ENCODE data around the gene NOTCH2. TPM values are rescaled to one million over a fixed set of nuclear protein-coding genes. Genes with fewer than 3 reads are reported as not detected.
"Not testable (repeated sequence)": the region's sequence is repeated elsewhere in the genome, so short reads cannot be mapped to it uniquely, and the experiment has no call there.

Gene NOTCH2
- total RNA-seq, 1 experiment from 2014 or later, result 61.5 TPM

GRCh38 chr1:119981496-119981895, 88.0 kb downstream of the NOTCH2 start:
- CTCF ChIA-PET, result no interaction called here

DNA sequence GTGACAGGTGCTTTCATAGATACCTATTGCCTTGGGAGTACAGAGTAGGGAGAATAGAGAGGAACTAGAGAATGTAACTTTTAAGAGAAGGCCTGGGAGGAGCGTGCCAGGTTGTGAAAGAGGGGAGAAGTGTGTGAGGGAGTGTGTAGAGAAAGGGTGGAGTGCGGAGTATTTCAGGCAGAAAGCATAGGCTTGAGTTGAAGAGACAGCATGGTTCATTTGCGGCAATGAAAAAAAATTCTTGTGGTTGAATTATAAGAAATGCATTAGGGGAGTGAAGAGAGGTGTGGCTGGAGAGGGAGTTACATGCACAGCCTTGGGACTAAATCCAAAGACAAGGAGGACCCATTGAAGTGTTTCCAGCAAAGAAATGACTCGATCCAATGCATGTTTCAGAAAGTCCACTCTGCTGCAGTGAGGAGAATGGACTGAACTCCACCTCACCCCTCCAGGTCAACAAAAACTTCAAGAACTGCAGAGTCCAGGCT, 91.4 kb downstream of the NOTCH2 start:
- Histone ChIP-seq H3K27me3 (ENCODE audit: low read length) (no peaks in the 10 kb centered on the region), H3K9ac (ENCODE audit: low read length) (no peak overlapping the region), H4K20me1 (ENCODE audit: low read length) (peaks cover 15% of the 10 kb centered on the region; the same call in 1 of the 2 replicates), H3K79me2 (ENCODE audit: low read length) (peaks cover 3% of the 10 kb centered on the region; the same call in 1 of the 2 replicates), H3F3A (ENCODE audit: low read length, unreplicated experiment) (peaks cover 5% of the 10 kb centered on the region), H3K27ac (ENCODE audit: low read length) (no peak overlapping the region), H3K9me3 (ENCODE audit: low read length) (no peaks in the 10 kb centered on the region), H3K36me3 (ENCODE audit: low read depth, low read length) (no peaks in the 10 kb centered on the region), H3K4me3 (ENCODE audit: low read length) (no peak overlapping the region), H3K9me2 (replicated peaks; ENCODE audit: low read length) (no peaks in the 10 kb centered on the region), H2AFZ (ENCODE audit: low read length) (no peak overlapping the region), H3K4me2 (ENCODE audit: low read length) (no peak overlapping the region), H3K4me1 (ENCODE audit: insufficient read depth, low read length) (peaks cover 32% of the 10 kb centered on the region)
- POLR2A ChIA-PET (ENCODE audit: unreplicated experiment), result no interaction called here
- intact Hi-C loops (cut with micrococcal nuclease), result no loop called here
- no peak for TF ChIP-seq EZH2phosphoT487 (IDR thresholded peaks at IDR 0.05; ENCODE audit: borderline replicate concordance, low read length)
- TF ChIP-seq, protein P1, sequence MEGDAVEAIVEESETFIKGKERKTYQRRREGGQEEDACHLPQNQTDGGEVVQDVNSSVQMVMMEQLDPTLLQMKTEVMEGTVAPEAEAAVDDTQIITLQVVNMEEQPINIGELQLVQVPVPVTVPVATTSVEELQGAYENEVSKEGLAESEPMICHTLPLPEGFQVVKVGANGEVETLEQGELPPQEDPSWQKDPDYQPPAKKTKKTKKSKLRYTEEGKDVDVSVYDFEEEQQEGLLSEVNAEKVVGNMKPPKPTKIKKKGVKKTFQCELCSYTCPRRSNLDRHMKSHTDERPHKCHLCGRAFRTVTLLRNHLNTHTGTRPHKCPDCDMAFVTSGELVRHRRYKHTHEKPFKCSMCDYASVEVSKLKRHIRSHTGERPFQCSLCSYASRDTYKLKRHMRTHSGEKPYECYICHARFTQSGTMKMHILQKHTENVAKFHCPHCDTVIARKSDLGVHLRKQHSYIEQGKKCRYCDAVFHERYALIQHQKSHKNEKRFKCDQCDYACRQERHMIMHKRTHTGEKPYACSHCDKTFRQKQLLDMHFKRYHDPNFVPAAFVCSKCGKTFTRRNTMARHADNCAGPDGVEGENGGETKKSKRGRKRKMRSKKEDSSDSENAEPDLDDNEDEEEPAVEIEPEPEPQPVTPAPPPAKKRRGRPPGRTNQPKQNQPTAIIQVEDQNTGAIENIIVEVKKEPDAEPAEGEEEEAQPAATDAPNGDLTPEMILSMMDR (conservative IDR thresholded peaks at IDR 0.05; ENCODE audit: low read depth, low read length), result no peak
- no peak for ATAC-seq
- no peak for DNase-seq
- BruUV-seq (replicated peaks), result no TSS peak
- CTCF ChIA-PET, result no interaction called here

More at GRCh38 chr1:119981496-119981895, 88.0 kb downstream of the NOTCH2 start:
- no peaks in the 10 kb centered on the region for H3K9me3 ChIP-seq (ENCODE audit: low read length)
- H3K36me3 ChIP-seq (ENCODE audit: low read depth, low read length), result peaks cover under 1% of the 10 kb centered on the region; the same call in 1 of the 2 replicates
- intact Hi-C loops (cut with micrococcal nuclease), result no loop called here
- H3K27me3 ChIP-seq (ENCODE audit: low read length), result no peaks in the 10 kb centered on the region
- no peak overlapping the region for H3K27ac ChIP-seq (ENCODE audit: low read length)
- BruUV-seq (replicated peaks), result no TSS peak
- peaks cover 21% of the 10 kb centered on the region; the same call in 1 of the 2 replicates for H3K4me1 ChIP-seq (ENCODE audit: insufficient read depth, low read length)
- no peak overlapping the region for H2AFZ ChIP-seq (ENCODE audit: low read length)
- POLR2A ChIA-PET (ENCODE audit: unreplicated experiment), result no interaction called here
- TF ChIP-seq, protein P1 (conservative IDR thresholded peaks at IDR 0.05; ENCODE audit: low read depth, low read length), result no peak
- TF ChIP-seq EZH2phosphoT487 (IDR thresholded peaks at IDR 0.05; ENCODE audit: borderline replicate concordance, low read length) (no peak), EZH2 (IDR thresholded peaks at IDR 0.05; ENCODE audit: low read length, unreplicated experiment) (no peak)
- no peak overlapping the region for H3K9ac ChIP-seq (ENCODE audit: low read length)
- no peaks in the 10 kb centered on the region for H3K9me2 ChIP-seq (replicated peaks; ENCODE audit: low read length)
- no peaks in the 10 kb centered on the region for H3K79me2 ChIP-seq (ENCODE audit: low read length)
- ATAC-seq, result no peak
- no peak for DNase-seq
- no peak overlapping the region for H3K4me3 ChIP-seq (ENCODE audit: low read length)
- no peaks in the 10 kb centered on the region for H3F3A ChIP-seq (ENCODE audit: low read length, unreplicated experiment)
- H3K4me2 ChIP-seq (ENCODE audit: low read length), result no peak overlapping the region
- 0 out of 2 replicates have a peak, but pooled peaks cover 3% of the 10 kb centered on the region for H4K20me1 ChIP-seq (ENCODE audit: low read length)

DNA sequence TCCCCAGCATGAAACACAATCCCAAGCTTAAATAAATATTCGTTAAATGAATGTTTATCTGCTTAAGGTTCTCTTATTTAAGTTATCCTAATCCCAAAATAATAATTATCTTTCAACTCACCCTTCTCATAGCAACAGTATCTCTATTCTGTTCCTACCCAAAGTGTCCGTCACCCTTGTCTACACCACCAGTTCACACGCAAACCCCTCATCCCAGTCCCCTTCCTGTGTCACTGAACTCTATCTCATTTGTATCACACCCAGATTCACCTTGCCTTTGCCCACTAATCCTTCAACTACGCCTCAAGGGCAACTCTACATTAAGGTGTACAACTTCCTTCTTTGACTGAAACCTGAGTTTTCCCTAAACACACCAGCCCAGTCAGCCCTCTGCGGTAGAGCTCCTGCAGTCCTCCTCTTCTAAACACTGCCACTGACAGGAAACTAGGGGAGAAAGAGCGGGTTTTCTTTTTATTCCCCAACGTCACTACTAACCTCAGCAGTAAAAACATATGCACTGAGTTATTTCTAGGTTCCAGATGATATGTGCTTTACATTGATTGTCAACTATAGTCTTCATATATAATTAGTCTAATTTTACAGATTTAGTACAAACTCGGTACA, 92.2 kb downstream of the NOTCH2 start:
- H3K27ac ChIP-seq (ENCODE audit: low read length); H3K9ac ChIP-seq (ENCODE audit: low read length); H3K4me2 ChIP-seq (ENCODE audit: low read length); ATAC-seq; POLR2A ChIA-PET (ENCODE audit: unreplicated experiment); H3K4me3 ChIP-seq (ENCODE audit: low read length); BruUV-seq (replicated peaks); H3K9me2 ChIP-seq (replicated peaks; ENCODE audit: low read length); H3K79me2 ChIP-seq (ENCODE audit: low read length); H3K36me3 ChIP-seq (ENCODE audit: low read depth, low read length); H3K27me3 ChIP-seq (ENCODE audit: low read length); H3K9me3 ChIP-seq (ENCODE audit: low read length); H3F3A ChIP-seq (ENCODE audit: low read length, unreplicated experiment); intact Hi-C loops (cut with micrococcal nuclease); H2AFZ ChIP-seq (ENCODE audit: low read length); CTCF ChIA-PET; DNase-seq: not testable (repeated sequence)
- peaks cover 15% of the 10 kb centered on the region; the same call in 1 of the 2 replicates for H4K20me1 ChIP-seq (ENCODE audit: low read length)
- peaks cover 34% of the 10 kb centered on the region for H3K4me1 ChIP-seq (ENCODE audit: insufficient read depth, low read length)

GRCh38 chr1:119975582-119976254, 93.7 kb downstream of the NOTCH2 start:
- H2AFZ ChIP-seq (ENCODE audit: low read length); H3K27ac ChIP-seq (ENCODE audit: low read length); BruUV-seq (replicated peaks); H3K79me2 ChIP-seq (ENCODE audit: low read length); ATAC-seq; H3K9ac ChIP-seq (ENCODE audit: low read length); H3K4me3 ChIP-seq (ENCODE audit: low read length); DNase-seq; H3K4me2 ChIP-seq (ENCODE audit: low read length); H3K9me3 ChIP-seq (ENCODE audit: low read length); intact Hi-C loops (cut with micrococcal nuclease); CTCF ChIA-PET; H3K27me3 ChIP-seq (ENCODE audit: low read length); POLR2A ChIA-PET (ENCODE audit: unreplicated experiment); H3K9me2 ChIP-seq (replicated peaks; ENCODE audit: low read length); H3K36me3 ChIP-seq (ENCODE audit: low read depth, low read length); H3F3A ChIP-seq (ENCODE audit: low read length, unreplicated experiment): not testable (repeated sequence)
- Histone ChIP-seq H3K4me1 (ENCODE audit: insufficient read depth, low read length) (peaks cover 32% of the 10 kb centered on the region), H4K20me1 (ENCODE audit: low read length) (peaks cover 15% of the 10 kb centered on the region; the same call in 1 of the 2 replicates)

Measured in PC-3 (cell line).